Activated T-cell treated with anti-CD3 and anti-CD28 coated beads, Interleukin-2, amount 50 U/mL, for 24 hours (primary cell): ENCODE data around the gene NOSIP.

ENCODE experiments used
- DNase-seq: peaks from one replicate; pipeline ENCODE4 v3.0.0-alpha.2; 2020
- H3K27ac Mint-ChIP-seq: 2 replicates; pipeline ENCODE4 v1.8.0; 2020; ENCODE audit warnings: mild to moderate bottlenecking, mixed read lengths
- H3K27me3 Mint-ChIP-seq: 2 replicates; pipeline ENCODE4 v1.8.0; 2020; ENCODE audit warnings: mixed read lengths
- H3K36me3 Mint-ChIP-seq: 2 replicates; pipeline ENCODE4 v1.8.0; 2020; ENCODE audit warnings: low read depth, mixed read lengths
- H3K4me1 Mint-ChIP-seq: 2 replicates; pipeline ENCODE4 v1.8.0; 2020; ENCODE audit warnings: low read depth, mixed read lengths
- H3K4me3 Mint-ChIP-seq: 2 replicates; pipeline ENCODE4 v1.8.0; 2020; ENCODE audit warnings: mild to moderate bottlenecking, moderate library complexity, mixed read lengths
- H3K9me3 Mint-ChIP-seq: 2 replicates; pipeline ENCODE4 v1.8.0; 2020; ENCODE audit warnings: mixed read lengths

Gene NOSIP

DNA sequence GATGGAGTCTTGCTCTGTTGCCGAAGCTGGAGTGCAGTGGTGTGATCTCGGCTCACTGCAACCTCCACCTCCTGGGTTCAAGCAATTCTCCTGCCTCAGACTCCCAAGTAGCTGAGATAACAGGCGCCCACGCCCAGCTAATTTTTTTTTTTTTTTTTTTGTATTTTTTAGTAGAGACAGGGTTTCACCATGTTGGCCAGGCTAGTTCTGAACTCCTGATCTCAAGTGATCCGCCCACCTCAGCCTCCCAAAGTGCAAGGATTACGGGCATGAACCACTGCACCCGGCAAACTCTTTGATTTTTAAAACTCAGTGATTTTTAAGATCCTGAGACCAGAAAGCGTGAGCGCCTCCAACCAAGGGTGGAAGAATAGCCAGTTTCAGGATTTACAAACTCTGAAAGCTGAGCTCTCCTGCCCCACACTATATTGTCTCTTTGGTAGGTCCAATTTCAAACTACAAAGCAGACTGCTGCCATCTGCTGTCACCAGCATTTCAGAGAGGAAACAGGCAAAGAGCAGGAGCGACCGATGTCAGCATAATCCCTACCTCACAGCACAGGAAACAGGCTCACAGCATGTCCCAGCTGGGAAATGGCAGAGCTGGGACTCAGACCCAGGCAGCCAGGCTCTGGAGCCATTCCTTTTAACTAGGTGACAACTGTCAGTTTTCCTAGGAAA lies 9.2 kb downstream of the NOSIP start:
- H3K36me3 Mint-ChIP-seq: peaks cover 43% of the 10 kb centered on the region
- H3K27me3 Mint-ChIP-seq: no peaks in the 10 kb centered on the region
- no peak overlapping the region for H3K4me3 Mint-ChIP-seq
- H3K27ac Mint-ChIP-seq: peak overlapping the region; percentile 50
- no peak for DNase-seq
- peaks cover 45% of the 10 kb centered on the region for H3K4me1 Mint-ChIP-seq
- H3K9me3 Mint-ChIP-seq: no peaks in the 10 kb centered on the region

DNA sequence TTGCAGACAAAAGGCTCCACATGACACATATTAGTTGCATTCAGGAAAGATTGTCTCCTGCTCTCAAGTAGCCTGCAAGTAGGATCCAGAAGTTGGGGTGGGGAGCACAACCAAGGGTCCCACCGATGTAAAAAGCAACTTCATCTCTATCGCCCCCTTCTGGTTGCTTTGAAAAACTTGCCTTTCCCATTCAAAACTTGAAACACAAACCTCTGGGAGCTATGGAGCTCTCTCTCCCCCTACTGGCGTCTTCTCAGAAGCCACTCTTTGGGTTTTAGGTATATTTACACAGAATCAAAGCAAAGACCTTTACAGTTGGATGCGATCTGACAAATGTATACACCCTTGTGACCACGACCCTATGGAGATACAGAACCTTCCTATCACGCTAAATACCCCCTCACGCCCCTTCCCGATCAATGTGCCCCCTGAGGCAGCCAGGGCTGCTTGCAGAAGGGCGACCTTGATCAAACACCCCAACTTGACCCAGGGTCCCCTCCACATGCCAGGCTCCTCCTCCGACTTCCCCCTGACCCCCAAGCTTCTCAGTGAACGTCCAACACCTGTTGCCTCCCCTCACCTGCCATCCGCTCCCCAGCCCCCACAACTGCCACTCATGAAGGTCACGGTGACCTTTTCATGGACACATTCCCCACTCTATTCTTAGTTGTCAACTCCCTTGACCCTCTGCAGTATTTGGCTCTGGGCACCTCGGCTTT lies 10.1 kb downstream of the NOSIP start:
- peak overlapping the region; percentile 90 for H3K27ac Mint-ChIP-seq
- peak; percentile 53 for DNase-seq
- H3K9me3 Mint-ChIP-seq: no peaks in the 10 kb centered on the region
- H3K36me3 Mint-ChIP-seq: peaks cover 35% of the 10 kb centered on the region
- no peaks in the 10 kb centered on the region for H3K27me3 Mint-ChIP-seq
- peaks cover 50% of the 10 kb centered on the region for H3K4me1 Mint-ChIP-seq
- no peak overlapping the region for H3K4me3 Mint-ChIP-seq

DNA sequence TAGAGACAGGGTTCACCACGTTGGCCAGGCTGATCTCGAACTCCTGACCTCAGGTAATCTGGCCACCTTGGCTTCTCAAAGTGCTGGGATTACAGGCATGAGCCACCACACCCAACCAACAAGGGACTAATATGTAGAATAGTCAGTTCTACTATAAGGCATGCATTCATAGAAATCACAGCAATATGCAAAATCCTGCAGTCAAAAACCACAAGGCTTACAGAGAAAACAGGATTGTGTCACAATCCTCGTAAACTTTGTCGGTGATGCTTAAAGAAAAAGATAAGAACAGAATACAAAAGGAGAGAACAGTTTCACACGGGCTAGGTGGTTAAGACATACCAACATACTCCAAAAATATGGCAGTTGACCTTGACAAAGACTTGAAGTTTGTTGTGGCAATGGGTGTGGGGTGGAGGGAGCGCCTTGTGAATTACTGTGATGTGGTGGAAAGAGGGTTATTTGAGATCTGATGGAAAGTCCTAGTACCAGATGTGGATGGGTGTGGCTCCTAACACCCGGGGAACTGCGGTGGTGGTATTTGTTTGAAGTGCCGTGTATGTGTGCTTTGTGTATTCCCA lies 12.4 kb downstream of the NOSIP start:
- Mint-ChIP-seq H3K4me1 (peaks cover 65% of the 10 kb centered on the region), H3K9me3 (no peaks in the 10 kb centered on the region), H3K27me3 (no peaks in the 10 kb centered on the region), H3K4me3 (peak overlapping the region; percentile 44), H3K36me3 (peaks cover 27% of the 10 kb centered on the region), H3K27ac (peak overlapping the region; percentile 91)
- DNase-seq: peak; percentile 53

DNA sequence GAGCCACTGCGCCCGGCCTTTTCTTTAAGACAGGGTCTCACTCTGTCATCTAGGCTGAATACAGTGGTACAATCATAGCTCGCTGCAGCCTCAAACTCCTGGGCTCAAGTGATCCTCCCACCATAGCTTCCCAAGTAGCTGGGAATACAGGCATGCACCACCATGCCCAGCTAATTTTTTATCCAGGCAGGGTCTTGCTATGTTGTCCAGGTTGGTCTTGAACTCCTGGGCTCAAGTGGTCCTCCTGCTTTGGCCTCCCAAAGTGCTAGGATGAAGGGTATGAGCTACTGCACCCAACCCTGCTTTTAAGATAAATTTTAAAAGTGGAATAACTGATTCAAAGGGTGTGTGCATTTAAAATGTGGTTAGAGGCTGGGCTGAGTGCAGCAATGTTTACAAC lies 14.1 kb downstream of the NOSIP start:
- H3K27me3 Mint-ChIP-seq: no peaks in the 10 kb centered on the region
- H3K36me3 Mint-ChIP-seq: peaks cover 25% of the 10 kb centered on the region
- H3K4me3 Mint-ChIP-seq: no peak overlapping the region
- peaks cover 77% of the 10 kb centered on the region for H3K4me1 Mint-ChIP-seq
- DNase-seq: no peak
- no peaks in the 10 kb centered on the region for H3K9me3 Mint-ChIP-seq
- peak overlapping the region; percentile 22 for H3K27ac Mint-ChIP-seq

DNA sequence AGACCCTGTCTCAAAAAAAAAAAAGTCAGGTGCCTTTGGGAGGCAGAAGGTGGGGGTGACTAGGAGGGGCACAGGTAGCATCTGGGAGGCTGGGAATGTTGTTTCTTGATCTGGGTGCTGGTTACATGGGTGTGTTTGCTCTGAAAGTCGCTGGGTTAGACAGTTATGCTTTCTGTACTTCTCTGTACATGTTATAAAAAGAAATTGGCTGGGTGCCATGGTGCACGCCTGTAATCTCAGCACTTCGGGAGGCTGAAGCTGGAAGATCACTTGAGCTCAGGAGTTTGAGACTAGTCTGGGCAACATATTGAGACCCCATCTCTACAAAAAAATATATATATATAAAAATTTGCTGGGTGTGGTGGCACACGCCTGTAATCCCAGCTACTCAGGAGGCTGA lies 15.1 kb downstream of the NOSIP start:
- Mint-ChIP-seq H3K9me3 (no peaks in the 10 kb centered on the region), H3K4me3 (no peak overlapping the region), H3K27ac (peak overlapping the region; percentile 97), H3K4me1 (peaks cover 79% of the 10 kb centered on the region), H3K27me3 (no peaks in the 10 kb centered on the region), H3K36me3 (peaks cover 29% of the 10 kb centered on the region)
- DNase-seq: no peak

DNA sequence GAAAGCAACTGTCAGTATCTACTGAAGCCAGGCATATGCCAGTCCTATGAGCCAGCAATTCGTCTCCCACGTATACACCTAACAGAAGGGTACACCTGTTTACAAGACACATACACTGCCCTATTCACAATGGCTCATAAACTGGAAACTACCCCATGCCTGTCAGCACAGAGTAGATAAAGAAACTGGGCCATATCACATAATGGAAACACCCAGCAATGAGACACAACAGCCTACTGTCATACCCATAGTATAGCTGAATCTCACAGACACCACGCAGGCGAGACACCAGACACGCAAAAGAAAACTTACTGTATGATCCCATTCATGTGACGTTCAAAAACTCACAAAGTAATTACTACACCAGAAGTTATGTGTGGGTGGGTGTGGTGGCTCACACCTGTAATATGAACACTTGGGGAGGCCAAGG lies 15.7 kb downstream of the NOSIP start:
- peak; percentile 55 for DNase-seq
- Mint-ChIP-seq H3K27ac (peak overlapping the region; percentile 97), H3K4me1 (peaks cover 79% of the 10 kb centered on the region), H3K36me3 (peaks cover 33% of the 10 kb centered on the region), H3K9me3 (no peaks in the 10 kb centered on the region), H3K27me3 (no peaks in the 10 kb centered on the region), H3K4me3 (peak overlapping the region; percentile 16)

DNA sequence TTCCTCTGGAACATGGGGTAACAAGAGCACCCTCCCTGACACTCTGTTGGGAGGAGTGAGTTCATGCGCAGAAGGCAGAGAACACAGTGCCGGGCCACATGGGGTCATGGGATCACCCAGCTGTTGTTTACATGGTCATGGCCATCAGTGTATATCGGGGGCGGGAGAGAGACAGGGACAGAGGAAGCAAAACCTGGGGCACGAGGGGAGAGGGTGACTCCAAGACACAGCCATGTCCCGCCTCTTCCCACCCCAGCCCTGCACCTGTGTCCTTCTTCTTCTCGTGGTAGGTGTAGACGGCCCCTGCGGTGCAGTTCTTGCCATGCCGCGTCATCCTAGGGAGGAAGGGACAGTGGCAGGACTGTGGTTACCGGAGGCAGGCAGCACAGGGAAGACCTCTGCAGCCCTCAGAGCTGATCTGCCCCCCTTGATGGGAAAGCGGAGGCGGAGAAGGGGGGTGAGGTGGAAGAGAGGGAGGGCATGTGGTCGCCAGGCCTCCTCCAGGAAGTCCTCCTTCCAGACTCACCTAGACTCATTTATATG lies 19.9 kb downstream of the NOSIP start:
- Mint-ChIP-seq H3K4me1 (peaks cover 83% of the 10 kb centered on the region), H3K4me3 (peak overlapping the region; percentile 76), H3K9me3 (no peaks in the 10 kb centered on the region), H3K27me3 (no peaks in the 10 kb centered on the region), H3K36me3 (peaks cover 61% of the 10 kb centered on the region), H3K27ac (peak overlapping the region; percentile 96)
- DNase-seq: peak; percentile 69

DNA sequence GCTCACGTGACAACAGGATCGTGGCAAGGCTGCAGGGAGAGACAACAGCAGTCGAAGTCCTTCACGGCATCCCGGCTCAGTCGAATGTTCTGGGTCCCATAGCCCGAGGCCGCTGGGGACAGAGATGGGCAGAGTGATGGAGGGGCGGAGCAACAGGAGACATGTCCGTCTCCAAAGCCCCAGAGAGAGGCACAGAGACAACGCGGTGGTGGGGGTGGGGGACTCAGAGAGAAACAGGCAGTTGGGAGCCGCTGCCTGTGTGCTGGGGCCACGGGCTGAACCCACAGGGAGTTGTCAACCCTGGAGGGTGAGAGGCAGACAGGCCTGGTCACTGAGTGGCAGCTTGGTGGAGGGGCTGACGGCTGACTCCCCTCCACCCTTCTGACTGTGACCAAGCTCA lies 20.4 kb downstream of the NOSIP start:
- peak overlapping the region; percentile 96 for H3K27ac Mint-ChIP-seq
- peaks cover 62% of the 10 kb centered on the region for H3K36me3 Mint-ChIP-seq
- peaks cover 84% of the 10 kb centered on the region for H3K4me1 Mint-ChIP-seq
- peak overlapping the region; percentile 76 for H3K4me3 Mint-ChIP-seq
- H3K27me3 Mint-ChIP-seq: no peaks in the 10 kb centered on the region
- H3K9me3 Mint-ChIP-seq: no peaks in the 10 kb centered on the region
- DNase-seq: peak; percentile 62

DNA sequence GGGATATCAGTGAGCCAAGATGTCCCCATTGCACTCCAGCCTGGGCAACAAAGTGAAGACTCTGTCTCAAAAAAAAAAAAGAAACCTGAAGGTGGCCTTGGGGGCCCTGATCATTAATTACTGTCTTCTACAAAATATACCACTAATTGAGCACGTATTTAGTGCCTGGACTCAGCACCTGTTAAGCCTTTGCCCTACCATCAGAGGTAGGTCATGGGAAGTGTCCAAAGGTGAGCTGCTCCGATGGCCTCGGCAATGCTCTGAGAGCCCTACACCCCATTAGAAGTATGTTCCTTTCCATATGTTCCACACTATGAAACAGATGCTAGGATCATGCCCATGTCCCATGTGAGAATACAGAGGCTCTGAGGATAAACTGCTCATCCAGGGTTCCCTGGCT lies 20.9 kb downstream of the NOSIP start:
- Mint-ChIP-seq H3K4me1 (peaks cover 84% of the 10 kb centered on the region), H3K9me3 (no peaks in the 10 kb centered on the region), H3K4me3 (peak overlapping the region; percentile 76), H3K27me3 (no peaks in the 10 kb centered on the region), H3K36me3 (peaks cover 62% of the 10 kb centered on the region), H3K27ac (peak overlapping the region; percentile 96)
- DNase-seq: no peak

DNA sequence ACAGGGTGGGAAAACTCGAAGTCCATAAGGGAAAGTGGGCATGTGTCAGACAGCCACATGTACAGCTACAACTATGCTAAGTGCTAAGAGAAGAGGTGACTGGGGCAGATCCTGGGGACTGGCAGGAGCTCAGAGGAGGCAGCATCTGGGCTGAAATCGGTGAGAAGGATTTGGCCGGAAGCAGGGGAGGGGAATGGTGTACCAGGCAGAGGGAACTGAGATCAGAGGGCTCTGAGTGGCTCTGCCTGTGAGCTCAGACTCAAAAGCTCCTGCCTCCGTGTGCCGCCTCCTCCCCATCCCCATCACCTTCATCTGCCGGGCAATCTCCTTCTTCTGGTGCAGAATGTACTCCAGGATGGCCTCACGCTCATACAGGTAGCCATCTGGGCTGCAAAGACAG lies 21.8 kb downstream of the NOSIP start:
- Mint-ChIP-seq H3K27ac (peak overlapping the region; percentile 96), H3K4me3 (peak overlapping the region; percentile 76), H3K4me1 (peaks cover 86% of the 10 kb centered on the region), H3K27me3 (no peaks in the 10 kb centered on the region), H3K36me3 (peaks cover 64% of the 10 kb centered on the region), H3K9me3 (no peaks in the 10 kb centered on the region)
- DNase-seq: peak; percentile 58

DNA sequence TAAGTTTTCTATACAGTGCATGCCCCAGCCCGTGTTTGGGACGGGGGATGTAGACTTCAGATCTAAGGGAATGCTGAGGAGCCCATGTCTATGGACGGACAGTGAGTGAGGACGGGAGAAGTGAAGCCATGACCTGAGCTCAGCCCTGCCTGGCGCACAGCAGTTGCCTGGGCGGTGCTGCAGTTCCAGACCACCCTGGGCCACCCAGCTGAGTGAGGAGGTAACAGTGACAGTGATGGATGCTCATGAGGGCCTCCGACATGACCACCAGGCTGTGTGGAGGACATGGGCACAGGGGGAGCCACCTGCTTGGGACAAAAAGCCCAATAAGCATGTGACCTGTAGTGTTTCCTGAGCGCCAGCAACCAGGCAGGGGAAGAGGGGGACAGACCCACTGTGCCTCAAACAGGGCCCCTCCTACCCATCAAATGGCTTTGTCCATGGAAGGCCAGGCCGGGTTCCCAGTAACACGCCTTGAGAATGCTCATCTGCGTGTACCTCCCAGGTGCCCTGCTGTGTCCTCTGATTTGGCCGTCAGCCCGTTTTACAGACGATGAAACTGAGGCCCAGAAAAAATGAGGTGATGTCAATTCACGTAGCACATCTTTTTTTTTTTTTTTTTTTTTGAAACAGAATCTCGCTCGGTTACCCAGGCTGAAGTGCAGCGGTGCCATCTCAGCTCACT lies 22.6 kb downstream of the NOSIP start:
- H3K4me1 Mint-ChIP-seq: peaks cover 86% of the 10 kb centered on the region

DNA sequence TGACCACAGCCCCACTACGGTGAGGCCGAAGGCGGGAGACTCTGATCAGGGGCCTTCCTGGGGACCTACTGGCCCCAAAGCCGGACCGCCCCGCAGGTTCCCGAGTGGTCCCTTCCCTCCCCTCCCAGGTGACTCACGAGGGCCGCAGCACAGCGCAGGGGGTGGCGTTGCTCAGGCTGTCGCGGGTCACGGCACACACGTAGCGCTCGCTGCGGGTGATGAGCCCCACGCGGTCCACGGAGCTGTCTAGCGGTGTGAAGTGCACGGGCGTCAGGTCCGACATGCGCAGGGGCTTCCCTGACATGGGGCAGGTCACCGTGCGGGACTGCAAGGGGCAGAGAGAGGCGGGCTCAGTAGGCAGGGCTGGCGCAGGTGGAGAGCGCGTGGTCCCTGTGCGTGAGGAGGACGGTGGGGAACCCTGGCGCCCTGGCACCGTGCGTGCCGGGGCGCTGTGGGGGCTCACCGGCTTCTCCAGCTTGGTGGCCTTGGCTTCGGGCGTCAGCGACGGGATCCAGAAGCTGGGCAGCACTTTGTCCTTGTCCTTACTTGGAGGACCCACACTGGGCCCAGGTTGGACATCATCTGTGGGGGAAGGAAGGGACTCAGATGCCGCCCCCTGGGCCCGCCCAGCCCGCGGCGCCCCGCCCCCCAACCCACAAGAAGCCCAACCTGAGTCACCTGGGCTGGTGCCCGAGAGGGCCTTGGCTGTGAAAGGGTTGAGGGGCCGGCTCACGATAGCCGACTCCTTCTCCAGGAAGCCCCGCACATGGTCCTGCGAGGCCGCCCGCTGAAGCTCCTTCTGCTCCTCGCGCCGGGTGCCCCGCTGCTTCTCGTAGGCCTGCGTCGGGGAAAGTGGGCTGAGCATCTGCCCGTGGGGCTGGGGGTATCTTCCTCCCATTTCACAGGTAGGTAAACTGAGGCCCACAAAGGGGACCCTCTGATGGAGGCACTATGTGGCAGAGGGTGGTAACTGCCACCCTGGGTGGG lies 23.7 kb downstream of the NOSIP start:
- Mint-ChIP-seq H3K27me3 (no peaks in the 10 kb centered on the region), H3K4me1 (peaks cover 84% of the 10 kb centered on the region), H3K9me3 (no peaks in the 10 kb centered on the region), H3K27ac (peak overlapping the region; percentile 96), H3K36me3 (peaks cover 69% of the 10 kb centered on the region), H3K4me3 (peak overlapping the region; percentile 76)
- peak; percentile 61 for DNase-seq

More for the DNA sequence above, 22.6 kb downstream of the NOSIP start:
- H3K27ac Mint-ChIP-seq: peak overlapping the region; percentile 96
- H3K4me3 Mint-ChIP-seq: peak overlapping the region; percentile 76
- H3K36me3 Mint-ChIP-seq: peaks cover 67% of the 10 kb centered on the region
- peak; percentile 50 for DNase-seq
- no peaks in the 10 kb centered on the region for H3K9me3 Mint-ChIP-seq
- no peaks in the 10 kb centered on the region for H3K27me3 Mint-ChIP-seq

DNA sequence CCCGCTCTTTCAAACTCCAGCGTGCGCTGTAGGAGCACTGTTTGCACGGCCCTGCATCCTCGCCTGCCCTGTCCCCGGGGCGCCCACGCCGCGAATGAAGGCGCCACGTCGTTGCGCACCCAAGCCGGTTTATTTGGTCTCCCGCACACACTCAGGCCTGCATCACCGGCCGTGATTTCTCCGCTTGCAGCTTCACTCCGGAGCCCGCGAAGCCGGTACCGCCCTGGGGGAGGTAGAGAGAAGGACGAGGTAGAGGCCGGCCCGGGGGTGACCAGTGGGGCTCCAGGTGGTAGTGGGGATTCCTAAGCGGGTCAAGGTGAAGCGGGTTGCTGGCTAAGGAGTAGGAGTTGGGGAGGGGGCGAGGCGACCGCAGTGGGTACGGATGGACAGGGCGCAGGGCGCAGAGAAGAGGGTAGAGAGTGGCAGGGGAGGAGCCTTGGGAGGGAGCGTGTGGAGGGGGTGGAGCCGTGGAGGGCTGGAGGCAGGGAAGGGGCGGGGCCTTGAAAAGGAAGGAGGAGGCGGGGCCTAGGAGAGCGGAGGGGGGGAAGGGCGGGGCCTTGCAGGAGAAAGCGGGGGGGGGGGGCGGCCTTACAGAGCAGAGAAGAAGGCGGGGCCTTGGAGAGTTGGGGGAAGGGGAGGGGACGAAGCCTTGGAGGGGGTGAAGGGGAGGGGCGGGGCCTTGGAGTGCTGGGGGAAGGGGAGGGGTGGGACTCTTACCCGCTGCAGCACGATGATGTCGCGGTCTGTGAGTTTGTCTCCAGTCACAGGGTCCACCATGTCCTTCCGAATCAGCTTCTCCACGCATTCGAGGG lies 24.6 kb downstream of the NOSIP start:
- Mint-ChIP-seq H3K27ac (peak overlapping the region; percentile 96), H3K9me3 (no peaks in the 10 kb centered on the region), H3K4me1 (peaks cover 80% of the 10 kb centered on the region), H3K27me3 (no peaks in the 10 kb centered on the region), H3K36me3 (peaks cover 69% of the 10 kb centered on the region), H3K4me3 (peak overlapping the region; percentile 60)
- DNase-seq: peak; percentile 70
